Measurements from ENCODE around the gene NAB2. TPM values are rescaled to one million over a fixed set of nuclear protein-coding genes. Genes with fewer than 3 reads are reported as not detected.

Gene NAB2
- total and polyA plus RNA-seq, 2 donors (not counting 3 experiments of a cell fraction or from before 2014, with no cell fraction given), result 14.6 to 15.9 TPM

- Histone ChIP-seq H3K27me3 (ENCODE audit: control insufficient read depth in 2 of 2, insufficient read depth in 2 of 2, low read length in 2 of 2) (peaks cover 38 to 39% of the 10 kb centered on the region in 2 experiments), H3K9ac (replicated peaks; ENCODE audit: extremely low read depth, insufficient read depth, low read length) (no peak overlapping the region), H3K9me3 (replicated peaks; ENCODE audit: control insufficient read depth, insufficient read depth, low read length) (no peaks in the 10 kb centered on the region), H3K27ac (ENCODE audit: insufficient read depth, low read depth, low read length) (no peak overlapping the region), H2AFZ (ENCODE audit: low read depth, low read length) (no peak overlapping the region), H3K4me2 (ENCODE audit: insufficient read depth, low read length) (no peak overlapping the region), H3K79me2 (ENCODE audit: control insufficient read depth, insufficient read depth, low read length) (no peaks in the 10 kb centered on the region), H3K4me1 (ENCODE audit: control insufficient read depth, extremely low read depth, insufficient read depth, low read length) (peaks cover 2% of the 10 kb centered on the region), H3K9me1 (replicated peaks; ENCODE audit: control insufficient read depth, extremely low read depth, insufficient read depth, low read length) (no peaks in the 10 kb centered on the region), H3K36me3 (ENCODE audit: control insufficient read depth in 2 of 2, extremely low read depth in 1 of 2, insufficient read depth in 2 of 2, low read length in 2 of 2) (no peaks in the 10 kb centered on the region), H3K4me3 (replicated peaks in 1 of 3; ENCODE audit: insufficient read depth in 1 of 3, low read depth in 1 of 3, low read length in 3 of 3) (no peak overlapping the region), H4K20me1 (replicated peaks; ENCODE audit: control insufficient read depth, extremely low read depth, insufficient read depth, low read length) (no peaks in the 10 kb centered on the region)
- no TSS peak for BruUV-seq (replicated peaks)
- FAIRE-seq (no peak), DNase-seq (ENCODE audit: low read depth, low spot score) (no peak)
- dilution Hi-C loops (cut with MboI; ENCODE audit: extremely low pct_ligation_motif_present, low sequenced_read_pairs), result no loop called here
- intact Hi-C loops (cut with micrococcal nuclease), result no loop called here
- peak; percentile 36 for TF ChIP-seq EZH2 (IDR thresholded peaks at IDR 0.05; ENCODE audit: borderline replicate concordance, low read depth, low read length, severe bottlenecking)
- TF ChIP-seq, protein P1, sequence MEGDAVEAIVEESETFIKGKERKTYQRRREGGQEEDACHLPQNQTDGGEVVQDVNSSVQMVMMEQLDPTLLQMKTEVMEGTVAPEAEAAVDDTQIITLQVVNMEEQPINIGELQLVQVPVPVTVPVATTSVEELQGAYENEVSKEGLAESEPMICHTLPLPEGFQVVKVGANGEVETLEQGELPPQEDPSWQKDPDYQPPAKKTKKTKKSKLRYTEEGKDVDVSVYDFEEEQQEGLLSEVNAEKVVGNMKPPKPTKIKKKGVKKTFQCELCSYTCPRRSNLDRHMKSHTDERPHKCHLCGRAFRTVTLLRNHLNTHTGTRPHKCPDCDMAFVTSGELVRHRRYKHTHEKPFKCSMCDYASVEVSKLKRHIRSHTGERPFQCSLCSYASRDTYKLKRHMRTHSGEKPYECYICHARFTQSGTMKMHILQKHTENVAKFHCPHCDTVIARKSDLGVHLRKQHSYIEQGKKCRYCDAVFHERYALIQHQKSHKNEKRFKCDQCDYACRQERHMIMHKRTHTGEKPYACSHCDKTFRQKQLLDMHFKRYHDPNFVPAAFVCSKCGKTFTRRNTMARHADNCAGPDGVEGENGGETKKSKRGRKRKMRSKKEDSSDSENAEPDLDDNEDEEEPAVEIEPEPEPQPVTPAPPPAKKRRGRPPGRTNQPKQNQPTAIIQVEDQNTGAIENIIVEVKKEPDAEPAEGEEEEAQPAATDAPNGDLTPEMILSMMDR (IDR thresholded peaks at IDR 0.05; ENCODE audit: extremely low read depth in 1 of 2, insufficient read depth in 1 of 2, low read depth in 1 of 2, low read length in 2 of 2), result no peak
- TF ChIP-seq GATA2 (IDR thresholded peaks at IDR 0.05; ENCODE audit: insufficient read depth, insufficient read length, low read depth, low read length), result no peak
- peak; percentile 32 for TF ChIP-seq POLR2AphosphoS5 (IDR thresholded peaks at IDR 0.05; ENCODE audit: insufficient read depth, low read depth, low read length)
- TF ChIP-seq POLR2A (IDR thresholded peaks at IDR 0.05; ENCODE audit: low read depth, low read length), result no peak
- no peak for TF ChIP-seq MYC (IDR thresholded peaks at IDR 0.05; ENCODE audit: low read depth, low read length)
- CTCF ChIA-PET, result interaction anchor here (0.6 to 18.0 kb wide), 3 partner anchors 8 to 375 kb away, joined by 3 to 429 read pairs (median 11); no protein-coding TSS in a partner anchor
- POLR2A ChIA-PET, result no interaction called here
Measured at GRCh38 chr12:57131896-57132744, 43.2 kb downstream of the NAB2 start.

Data from endothelial cell of umbilical vein (primary cell).